Activated effector memory CD4-positive, alpha-beta T cell treated with Interleukin-2 at 50 U/mL for 16 hours (primary cell): ENCODE measurements around the gene CATSPER1.
"Not testable (repeated sequence)": the region's sequence is repeated elsewhere in the genome, so short reads cannot be mapped to it uniquely, and the experiment has no call there.

Experiments used
- DNase-seq: peaks from one replicate; pipeline ENCODE4 v3.0.0-alpha.2; 2020

The CATSPER1 gene

GRCh38 chr11:66020618-66021357 is 5.5 kb downstream of the CATSPER1 start:
- no peak for DNase-seq

DNA sequence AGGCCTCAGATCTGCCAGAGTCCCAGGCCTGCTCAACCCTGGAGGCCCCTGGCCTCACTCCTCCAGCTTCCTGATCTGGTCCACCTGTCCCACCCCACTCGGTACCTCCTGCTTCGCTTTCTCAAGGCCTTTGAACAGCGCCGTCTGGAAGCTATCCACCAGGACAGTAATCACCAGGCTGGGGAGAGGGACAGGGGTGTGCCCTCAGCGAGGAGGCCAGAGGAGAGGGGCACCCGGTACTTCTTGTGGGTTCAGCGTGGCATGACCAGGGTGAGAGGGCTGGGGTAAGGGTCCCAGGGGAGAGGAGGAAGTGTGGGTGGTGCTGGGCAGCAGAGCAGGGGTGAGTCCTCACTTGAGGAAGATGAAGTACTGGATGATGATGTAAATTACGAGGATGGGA is 6.1 kb downstream of the CATSPER1 start:
- DNase-seq = no peak

DNA sequence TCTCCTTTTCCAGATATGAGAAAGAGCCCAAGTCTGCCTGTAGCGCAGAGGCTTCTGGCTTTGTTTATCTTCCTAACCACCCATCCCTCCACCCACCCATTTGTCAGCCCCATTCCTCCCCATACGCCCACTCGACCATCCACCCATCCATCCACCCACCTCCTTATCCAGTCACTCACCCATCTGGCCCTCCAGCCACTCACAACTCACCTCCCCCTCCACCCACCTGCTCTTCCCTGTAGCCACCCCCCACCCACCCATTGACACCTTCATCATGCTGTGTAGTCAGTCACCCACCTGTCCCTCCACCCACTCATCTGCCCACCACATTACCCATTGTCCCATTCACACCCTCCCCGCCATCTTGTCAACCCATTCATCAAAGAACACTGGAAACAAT is 9.0 kb downstream of the CATSPER1 start:
- DNase-seq = no peak

GRCh38 chr11:66016793-66017177 is 9.5 kb downstream of the CATSPER1 start:
- no peak for DNase-seq

GRCh38 chr11:66015936-66016792 is 10.1 kb downstream of the CATSPER1 start:
- DNase-seq = no peak

DNA sequence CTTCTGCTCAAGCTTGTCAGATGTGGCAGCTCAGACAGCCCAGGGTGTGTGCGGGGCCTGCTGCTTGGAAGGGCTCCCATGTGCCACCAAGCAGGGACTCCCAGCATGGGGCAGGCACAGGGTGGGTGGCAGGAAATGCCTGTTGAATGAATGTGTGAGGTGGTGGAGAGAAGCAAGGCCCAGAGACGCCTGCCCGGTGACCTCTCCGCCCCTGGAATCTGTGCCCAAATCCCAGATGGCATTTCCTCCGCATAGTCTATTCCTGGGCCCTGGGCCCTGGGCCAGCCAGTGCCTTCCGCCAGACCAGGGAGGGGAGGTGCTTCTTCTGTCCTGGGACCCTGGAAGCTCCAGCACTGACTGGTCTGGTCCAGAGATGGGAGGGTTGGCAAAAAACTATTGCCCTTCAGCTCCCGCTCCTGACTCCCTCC is 10.8 kb downstream of the CATSPER1 start:
- DNase-seq = no peak

- no peak for DNase-seq
Measured at GRCh38 chr11:66014804-66015453, 11.3 kb downstream of the CATSPER1 start.

- DNase-seq = no peak
Measured at GRCh38 chr11:66013762-66014100, 12.5 kb downstream of the CATSPER1 start.

DNA sequence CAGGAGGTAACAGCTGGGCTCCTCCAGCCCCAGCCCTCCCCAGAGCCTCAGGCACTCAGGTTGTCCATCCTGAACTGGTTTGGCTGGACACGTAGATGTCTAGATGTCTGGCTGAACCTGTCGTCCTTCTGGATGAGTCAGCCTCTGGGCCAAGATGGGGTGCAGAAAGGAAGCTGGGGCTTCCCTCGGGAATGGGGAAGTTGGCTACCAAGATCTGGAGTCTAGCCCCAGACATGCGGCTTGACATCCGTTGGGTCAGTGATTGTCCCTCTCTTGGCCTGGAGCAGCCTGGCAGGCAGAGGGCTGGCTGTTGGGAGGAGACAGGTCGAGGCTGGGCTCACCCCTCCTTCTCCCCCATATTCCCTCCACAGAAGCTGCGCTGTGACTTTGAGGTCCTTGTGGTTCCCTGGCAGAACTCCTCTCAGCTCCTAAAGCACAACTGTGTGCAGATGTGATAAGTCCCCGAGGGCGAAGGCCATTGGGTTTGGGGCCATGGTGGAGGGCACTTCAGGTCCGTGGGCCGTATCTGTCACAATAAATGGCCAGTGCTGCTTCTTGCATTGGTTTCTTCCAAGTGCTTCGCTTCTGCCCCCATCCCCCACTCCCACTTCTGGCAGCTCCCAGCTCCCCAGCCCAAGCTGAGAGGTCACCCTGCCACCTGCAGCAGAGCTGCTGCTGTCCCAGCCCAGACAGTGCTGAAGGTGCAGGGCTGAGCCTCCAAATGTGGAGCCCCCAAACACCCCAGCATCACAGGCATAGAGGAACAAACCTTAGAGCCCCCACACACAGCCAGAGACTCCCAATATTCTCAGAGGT is 13.1 kb downstream of the CATSPER1 start:
- no peak for DNase-seq

DNA sequence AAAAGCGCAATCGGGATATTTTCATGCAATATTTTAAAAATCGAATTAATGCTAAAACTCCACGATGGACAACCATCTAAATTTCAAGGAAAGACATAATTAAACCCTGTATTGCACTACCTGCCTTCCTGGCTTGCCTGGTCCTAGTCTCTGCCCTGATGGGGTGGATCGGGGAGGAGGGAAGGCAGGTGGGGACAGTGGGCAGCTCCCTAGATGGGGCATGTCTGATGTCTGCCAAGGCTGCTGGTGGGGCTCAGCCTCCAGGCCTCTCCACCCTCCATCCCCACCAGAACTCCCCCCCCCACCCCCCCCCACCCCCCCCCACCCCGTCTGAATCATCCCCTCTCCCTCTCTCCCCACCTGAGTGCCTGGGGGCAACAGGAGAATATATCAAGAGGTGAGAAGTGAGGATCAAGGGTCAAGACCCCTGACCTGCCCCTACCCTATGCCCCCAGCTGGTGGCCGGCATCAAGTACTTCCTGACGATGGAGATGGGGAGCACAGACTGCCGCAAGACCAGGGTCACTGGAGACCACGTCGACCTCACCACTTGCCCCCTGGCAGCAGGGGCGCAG is 13.8 kb downstream of the CATSPER1 start:
- DNase-seq = no peak

GRCh38 chr11:66011785-66012303 is 14.4 kb downstream of the CATSPER1 start, which contains the start of gene CST6:
Gene CST6, plus strand, starts transcription at chr11:66012008. Its CDS starts 37 bp downstream, at chr11:66012045.
- no peak for DNase-seq

- no peak for DNase-seq
Measured at GRCh38 chr11:66011239-66011784, 15.0 kb downstream of the CATSPER1 start.

DNA sequence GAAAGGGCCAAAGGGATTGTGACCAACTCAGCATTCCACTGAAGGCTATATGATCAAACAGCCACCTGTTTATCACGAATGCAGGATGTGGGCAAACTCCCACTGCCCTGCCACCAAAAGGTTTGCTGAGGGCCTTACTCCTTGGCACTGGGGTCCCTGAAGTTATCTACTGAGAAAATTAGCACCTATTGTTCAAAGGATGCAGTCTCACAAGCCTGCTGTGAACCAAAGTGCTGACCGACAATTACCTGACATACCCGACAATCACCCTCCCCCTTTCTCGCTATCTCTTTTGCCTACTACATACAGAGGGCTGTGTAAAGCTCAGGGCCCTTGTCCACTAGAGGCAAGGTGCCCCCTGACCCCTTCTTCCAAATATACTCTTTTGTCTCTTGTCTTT is 16.2 kb downstream of the CATSPER1 start:
- DNase-seq = not testable (repeated sequence)

- DNase-seq = no peak
Measured at GRCh38 chr11:66008468-66009101, 17.7 kb downstream of the CATSPER1 start.

GRCh38 chr11:66008095-66008467 is 18.2 kb downstream of the CATSPER1 start:
- no peak for DNase-seq

DNA sequence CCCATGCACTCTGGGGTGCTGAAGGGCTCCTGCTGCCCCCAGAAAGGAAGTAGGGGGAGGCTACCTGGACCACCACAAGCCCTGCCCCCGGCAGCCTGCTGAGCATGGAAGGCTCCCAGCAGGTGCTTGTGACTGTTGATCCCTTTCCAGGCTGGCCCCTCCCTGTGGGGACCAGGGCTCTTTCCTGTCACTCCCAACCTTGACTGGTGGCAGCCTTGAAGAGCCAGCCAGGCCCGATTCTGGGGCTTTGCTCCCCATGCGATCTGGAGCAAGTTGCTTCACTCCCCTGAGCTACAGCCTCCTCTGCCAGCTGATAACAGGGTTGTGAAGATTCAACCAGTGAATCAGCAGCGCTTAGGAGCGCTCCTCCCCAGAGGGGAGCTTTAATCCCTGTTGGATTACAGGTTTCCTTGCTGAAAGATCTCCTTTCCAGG is 19.1 kb downstream of the CATSPER1 start:
- DNase-seq = no peak

DNA sequence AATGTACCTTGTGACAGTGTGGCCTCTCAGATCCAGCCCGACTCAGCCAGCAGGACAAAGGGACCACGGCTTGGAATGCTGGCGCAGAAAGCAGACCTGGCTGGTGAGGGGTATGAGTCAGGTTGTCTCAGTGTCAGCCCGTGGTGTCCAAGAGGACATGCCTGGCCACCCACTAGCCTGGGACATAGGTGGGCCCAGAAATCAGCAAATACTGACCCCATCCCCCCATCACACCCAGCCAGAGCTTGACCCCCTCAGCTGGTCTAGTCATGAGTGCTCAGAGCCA is 19.4 kb downstream of the CATSPER1 start:
- no peak for DNase-seq

DNA sequence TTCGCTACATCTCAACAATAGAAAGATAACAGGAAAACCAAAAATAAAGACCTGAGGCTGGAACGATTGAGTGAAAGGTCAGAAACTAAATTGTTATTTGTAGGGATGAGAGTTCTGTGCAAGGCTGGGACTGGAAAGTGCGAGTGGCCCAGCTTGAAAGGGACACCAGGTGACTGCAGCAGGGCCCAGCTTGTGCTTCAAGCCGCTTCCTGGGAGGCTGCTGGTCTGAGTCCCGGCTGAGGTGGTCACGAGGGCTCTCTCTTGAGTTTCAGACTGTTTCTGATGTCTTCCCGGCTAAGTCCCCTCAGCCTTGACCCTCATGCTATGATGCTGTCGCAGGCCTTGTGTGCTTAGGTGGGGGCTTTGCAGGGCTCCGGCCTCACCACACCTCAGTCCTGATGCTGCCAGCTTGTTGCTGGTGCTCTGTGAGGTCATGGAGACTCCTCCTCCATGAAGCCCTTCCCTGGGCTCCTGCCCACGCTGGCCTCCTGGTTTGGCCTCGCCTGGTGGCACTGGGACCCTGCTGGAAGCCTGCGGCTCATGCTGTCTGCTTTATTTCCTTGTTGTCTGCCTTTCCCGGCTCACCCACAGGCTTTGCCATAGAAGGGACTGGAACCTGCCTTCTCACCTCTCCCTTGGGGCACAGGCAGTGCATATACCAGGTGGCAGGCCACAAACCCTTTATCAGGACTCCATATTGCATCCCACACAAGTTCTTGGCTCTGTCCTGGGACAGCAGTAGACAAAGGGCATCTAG is 20.0 kb downstream of the CATSPER1 start:
- DNase-seq = no peak

GRCh38 chr11:66004186-66004585 is 22.1 kb downstream of the CATSPER1 start:
- no peak for DNase-seq

DNA sequence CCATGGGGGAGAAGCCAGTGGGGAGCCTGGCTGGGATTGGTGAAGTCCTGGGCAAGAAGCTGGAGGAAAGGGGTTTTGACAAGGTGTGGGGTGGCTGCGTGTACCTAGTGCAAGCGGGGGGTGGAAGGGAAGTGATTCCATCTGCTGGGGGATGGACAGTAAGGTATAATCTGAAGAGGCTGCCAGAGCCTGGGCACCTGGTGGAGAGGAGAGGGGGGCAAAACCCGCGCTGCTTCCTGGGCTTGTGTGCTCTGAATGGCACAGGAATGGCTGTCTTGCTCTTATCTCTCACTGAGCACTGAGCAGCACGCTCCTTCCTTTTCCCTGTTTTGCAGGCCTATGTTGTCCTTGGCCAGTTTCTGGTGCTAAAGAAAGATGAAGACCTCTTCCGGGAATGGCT is 23.0 kb downstream of the CATSPER1 start:
- no peak for DNase-seq
